Retinal pigment epithelial cell (primary cell): ENCODE measurements around the gene BBIP1.

Experiments
- DNase-seq: peaks from one replicate; pipeline ENCODE4 v3.0.0-alpha.2; 2010; ENCODE audit warnings: low read depth
- H3K4me3 ChIP-seq: 2 replicates; pipeline ENCODE4 v1.5.1; 2011; ENCODE audit warnings: mild to moderate bottlenecking, low read length, control low read depth, moderate library complexity
- CTCF ChIP-seq: conservative IDR thresholded peaks from 2 replicates; pipeline ENCODE4 v1.5.1; 2011; ENCODE audit warnings: low read depth, low read length, control low read depth, inconsistent platforms

Gene BBIP1

GRCh38 chr10:110857265-110858171 is 61.5 kb downstream of the BBIP1 start:
- TF ChIP-seq CTCF = no peak
- H3K4me3 ChIP-seq = no peak overlapping the region
- DNase-seq = no peak

- H3K4me3 ChIP-seq = no peak overlapping the region
- no peak for TF ChIP-seq CTCF
- DNase-seq = no peak
Measured at GRCh38 chr10:110853921-110854605, 64.9 kb downstream of the BBIP1 start.

GRCh38 chr10:110852947-110853346 is 66.0 kb downstream of the BBIP1 start:
- no peak for TF ChIP-seq CTCF
- no peak overlapping the region for H3K4me3 ChIP-seq
- no peak for DNase-seq

GRCh38 chr10:110852255-110852896 is 66.6 kb downstream of the BBIP1 start:
- H3K4me3 ChIP-seq = no peak overlapping the region
- DNase-seq = no peak
- TF ChIP-seq CTCF = no peak

GRCh38 chr10:110851020-110851612 is 67.9 kb downstream of the BBIP1 start:
- DNase-seq = no peak
- H3K4me3 ChIP-seq = no peak overlapping the region
- TF ChIP-seq CTCF = no peak

GRCh38 chr10:110850099-110850498 is 68.9 kb downstream of the BBIP1 start:
- no peak for TF ChIP-seq CTCF

More at GRCh38 chr10:110850099-110850498, 68.9 kb downstream of the BBIP1 start:
- no peak overlapping the region for H3K4me3 ChIP-seq
- DNase-seq = no peak
